Measurements from ENCODE around the gene CD34.

Gene CD34

DNA sequence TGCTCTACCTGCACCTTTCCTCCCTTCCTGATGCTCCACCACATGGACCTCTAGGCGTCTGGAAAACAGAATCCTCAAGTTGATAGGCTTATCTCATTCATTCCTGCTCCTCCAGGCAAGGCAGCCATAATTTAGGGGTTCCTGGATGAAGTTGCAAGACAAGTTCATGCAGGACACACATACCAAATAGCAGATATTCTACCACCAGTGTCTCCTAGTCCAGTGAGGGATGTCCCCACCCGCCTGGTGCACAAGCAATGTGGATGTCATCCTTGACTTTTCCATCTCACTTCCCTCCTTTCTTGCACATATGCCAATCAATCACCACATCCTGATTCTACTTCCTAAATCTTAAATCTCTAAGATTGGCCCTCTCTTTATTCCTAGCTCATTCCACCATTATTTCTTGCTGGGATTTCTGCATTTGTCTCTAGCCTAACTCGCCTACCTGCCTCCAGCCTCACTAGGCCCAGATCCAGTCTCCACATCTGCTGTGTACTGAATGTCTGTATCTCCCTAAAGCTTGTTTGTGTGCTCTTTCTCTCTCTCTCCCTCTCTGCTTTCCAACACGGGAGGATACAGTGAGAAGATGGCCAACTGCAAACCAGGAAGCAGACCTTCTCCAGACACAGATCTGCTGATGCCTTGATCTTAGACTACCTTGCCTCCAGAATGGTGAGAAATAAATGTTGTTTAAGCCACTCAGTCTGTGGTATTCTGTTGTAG, 40.5 kb downstream of the CD34 start:
- no peak for TF ChIP-seq Cebpa-rat (IDR thresholded peaks at IDR 0.05)
- Histone ChIP-seq H3K9ac (no peak overlapping the region), H4K20me1 (peaks cover 8% of the 10 kb centered on the region; the same call in 1 of the 2 replicates), H3K4me1 (peaks cover 71% of the 10 kb centered on the region), H3K9me3 (no peaks in the 10 kb centered on the region), H3K4me2 (no peak overlapping the region), H3K27me3 (no peaks in the 10 kb centered on the region), H3K36me3 (no peaks in the 10 kb centered on the region), H3K27ac (no peak overlapping the region), H3K4me3 (no peak overlapping the region)

DNA sequence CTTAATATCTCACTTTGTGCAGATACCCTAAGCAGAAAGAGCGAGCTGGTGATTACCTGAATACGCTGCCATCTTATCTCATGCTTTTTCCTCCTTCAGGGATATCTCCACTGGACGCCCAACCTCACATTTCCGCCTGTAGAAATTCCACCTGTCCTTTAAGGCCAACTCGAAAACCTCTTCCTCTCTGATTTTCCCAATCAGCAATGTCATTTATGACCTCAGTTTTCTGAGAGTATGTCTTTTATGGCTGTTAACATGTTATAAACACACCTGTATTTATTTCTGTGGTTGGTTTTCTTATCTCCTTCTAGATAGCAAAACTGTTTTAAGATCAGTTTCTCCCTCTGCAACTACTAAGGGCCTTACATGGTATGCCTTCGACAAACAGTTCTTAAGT, 41.1 kb downstream of the CD34 start:
- Histone ChIP-seq H3K27ac (no peak overlapping the region), H3K9me3 (no peaks in the 10 kb centered on the region), H3K27me3 (no peaks in the 10 kb centered on the region), H3K36me3 (no peaks in the 10 kb centered on the region), H3K4me2 (peak overlapping the region; percentile 97; the same call in 1 of the 2 replicates), H3K4me3 (no peak overlapping the region), H3K9ac (no peak overlapping the region), H3K4me1 (peaks cover 71% of the 10 kb centered on the region), H4K20me1 (peaks cover 8% of the 10 kb centered on the region; the same call in 1 of the 2 replicates)
- no peak for TF ChIP-seq Cebpa-rat (IDR thresholded peaks at IDR 0.05)

DNA sequence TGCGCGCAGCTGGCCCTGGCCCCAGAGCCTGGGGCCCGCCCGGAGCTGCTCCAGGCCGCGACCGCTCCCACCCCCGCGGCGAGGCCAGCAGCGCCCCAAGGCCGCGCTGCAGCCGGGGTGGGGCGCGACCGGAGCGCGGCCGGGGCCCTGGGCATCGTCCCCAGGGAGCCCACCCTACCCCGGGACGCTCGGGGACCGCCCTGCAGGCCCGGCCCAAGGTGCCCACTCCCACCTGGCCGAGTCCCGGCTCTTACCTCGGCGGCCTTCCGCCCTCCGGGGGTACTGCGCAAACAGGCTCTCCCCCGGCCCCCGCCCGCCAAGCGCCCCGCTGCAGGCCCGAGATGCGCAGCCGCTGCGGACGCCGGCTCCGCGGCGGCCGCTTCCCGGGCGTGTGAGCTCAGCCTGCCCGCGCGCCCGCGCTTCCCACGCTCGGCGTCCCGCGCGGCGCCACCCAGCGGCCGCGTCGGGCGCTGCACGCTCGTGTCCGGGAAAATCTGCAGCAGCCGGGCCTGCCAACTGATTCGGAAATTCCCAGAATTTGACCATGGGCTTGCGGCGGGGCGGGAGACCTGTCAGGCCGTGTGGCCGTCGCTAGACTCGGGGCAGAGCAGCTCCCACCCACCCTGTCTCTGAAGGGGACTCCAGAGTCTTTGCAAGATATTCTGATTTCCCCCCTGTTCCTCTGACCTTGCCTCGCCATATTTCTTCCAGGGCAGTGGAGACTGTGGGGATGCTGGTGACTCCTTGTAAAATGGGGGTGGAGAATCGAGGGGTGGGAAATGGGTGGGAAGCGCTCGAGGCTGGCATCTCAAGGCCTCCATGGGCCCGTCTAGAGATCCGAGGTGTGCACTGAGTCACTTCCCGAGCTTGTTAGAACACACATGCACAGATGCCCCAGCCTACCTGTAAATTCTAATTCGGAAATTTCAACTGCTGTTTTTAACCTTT, 41.9 kb downstream of the CD34 start:
- Histone ChIP-seq H3K9ac (peak overlapping the region; percentile 87), H3K36me3 (no peaks in the 10 kb centered on the region), H3K27ac (peak overlapping the region; percentile 80)

DNA sequence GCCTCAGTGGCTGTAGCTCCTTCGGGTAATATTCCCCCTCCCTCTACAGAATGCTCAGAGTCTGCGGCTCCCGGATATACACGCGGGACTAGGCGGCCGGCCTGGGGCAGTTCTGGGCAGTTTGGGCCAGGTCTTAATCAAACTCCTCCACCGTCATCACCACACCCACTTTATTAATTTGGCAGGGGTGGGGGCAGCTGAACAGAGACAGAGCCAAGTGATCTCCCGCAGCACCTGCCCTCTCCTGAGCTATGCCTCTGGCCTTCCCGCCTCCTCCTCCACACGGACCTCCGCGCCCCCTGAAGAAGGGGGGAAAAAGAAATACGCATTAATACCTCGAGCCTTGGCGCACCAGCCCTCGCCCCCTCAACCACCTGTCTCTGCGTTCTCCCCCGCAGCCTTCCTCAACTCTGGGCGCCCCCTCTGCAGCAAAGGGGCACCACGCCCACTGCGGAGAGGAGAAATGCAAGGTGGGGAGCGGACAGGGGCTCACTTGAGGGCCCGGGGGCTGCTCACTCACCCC, 42.6 kb downstream of the CD34 start:
- peak overlapping the region; percentile 97 for H3K4me2 ChIP-seq
- peaks cover 71% of the 10 kb centered on the region for H3K4me1 ChIP-seq
- H3K9ac ChIP-seq: peak overlapping the region; percentile 87
- no peaks in the 10 kb centered on the region for H3K36me3 ChIP-seq
- TF ChIP-seq Cebpa-rat (IDR thresholded peaks at IDR 0.05): no peak
- H3K27me3 ChIP-seq: no peaks in the 10 kb centered on the region
- H4K20me1 ChIP-seq: peaks cover 8% of the 10 kb centered on the region; the same call in 1 of the 2 replicates
- no peaks in the 10 kb centered on the region for H3K9me3 ChIP-seq
- H3K4me3 ChIP-seq: peak overlapping the region; percentile 93
- H3K27ac ChIP-seq: peak overlapping the region; percentile 80

More for the DNA sequence above, 41.9 kb downstream of the CD34 start:
- H3K27me3 ChIP-seq: no peaks in the 10 kb centered on the region
- peak overlapping the region; percentile 93 for H3K4me3 ChIP-seq
- peaks cover 71% of the 10 kb centered on the region for H3K4me1 ChIP-seq
- TF ChIP-seq Cebpa-rat (IDR thresholded peaks at IDR 0.05): no peak
- peak overlapping the region; percentile 97 for H3K4me2 ChIP-seq
- H3K9me3 ChIP-seq: no peaks in the 10 kb centered on the region
- peaks cover 8% of the 10 kb centered on the region; the same call in 1 of the 2 replicates for H4K20me1 ChIP-seq

DNA sequence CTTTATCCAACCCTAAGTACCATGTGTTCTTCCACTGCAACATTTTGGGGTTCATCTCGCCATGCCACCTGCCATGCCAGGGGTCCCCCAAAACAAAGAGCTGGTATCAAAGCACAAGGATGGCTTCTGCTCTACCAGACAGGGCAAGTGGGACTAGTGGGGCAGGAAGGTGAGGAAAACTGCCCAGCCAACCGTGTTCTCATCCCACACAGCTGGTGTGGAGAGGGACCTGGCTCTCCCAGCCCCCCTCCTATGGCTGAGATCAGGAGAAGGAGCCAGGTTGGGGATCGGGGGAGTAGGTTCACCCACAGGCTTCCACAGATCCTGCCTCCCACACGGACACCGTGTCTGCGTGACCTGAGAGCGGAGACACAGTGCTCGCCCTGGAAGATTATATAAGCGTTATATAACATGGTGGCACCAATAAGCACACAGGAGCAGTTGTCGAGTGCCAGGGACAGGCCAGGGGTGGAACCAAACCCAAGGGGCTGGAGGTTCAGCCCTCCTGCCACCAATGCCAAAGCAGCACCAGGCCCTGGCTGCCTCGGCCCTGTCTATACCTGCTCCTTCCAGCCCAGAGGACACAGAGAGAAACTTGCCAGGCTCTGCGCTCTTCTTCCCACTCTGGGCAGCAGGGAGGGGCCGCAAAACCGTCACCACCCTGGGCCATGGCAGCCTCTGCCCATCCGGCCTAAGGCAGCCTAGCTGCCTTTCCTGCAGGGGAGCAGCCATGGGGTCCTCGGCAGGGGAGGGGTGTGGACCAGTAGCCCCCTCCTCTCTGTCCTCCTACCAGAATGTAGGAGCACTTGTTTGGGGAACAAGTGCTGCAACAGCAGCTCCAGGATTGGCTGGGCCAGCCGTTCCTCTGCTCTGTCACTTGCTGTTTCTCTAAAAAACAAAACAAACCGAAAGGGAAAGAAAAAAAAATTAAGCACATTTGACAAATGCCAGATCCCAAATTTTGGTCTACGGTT, 43.5 kb downstream of the CD34 start:
- H3K4me2 ChIP-seq: peak overlapping the region; percentile 97
- no peak overlapping the region for H3K27ac ChIP-seq
- peaks cover 8% of the 10 kb centered on the region; the same call in 1 of the 2 replicates for H4K20me1 ChIP-seq
- TF ChIP-seq Cebpa-rat (IDR thresholded peaks at IDR 0.05): no peak
- no peaks in the 10 kb centered on the region for H3K9me3 ChIP-seq
- H3K4me3 ChIP-seq: peak overlapping the region; percentile 93
- peaks cover 71% of the 10 kb centered on the region for H3K4me1 ChIP-seq
- H3K27me3 ChIP-seq: no peaks in the 10 kb centered on the region
- H3K9ac ChIP-seq: peak overlapping the region; percentile 87
- no peaks in the 10 kb centered on the region for H3K36me3 ChIP-seq

DNA sequence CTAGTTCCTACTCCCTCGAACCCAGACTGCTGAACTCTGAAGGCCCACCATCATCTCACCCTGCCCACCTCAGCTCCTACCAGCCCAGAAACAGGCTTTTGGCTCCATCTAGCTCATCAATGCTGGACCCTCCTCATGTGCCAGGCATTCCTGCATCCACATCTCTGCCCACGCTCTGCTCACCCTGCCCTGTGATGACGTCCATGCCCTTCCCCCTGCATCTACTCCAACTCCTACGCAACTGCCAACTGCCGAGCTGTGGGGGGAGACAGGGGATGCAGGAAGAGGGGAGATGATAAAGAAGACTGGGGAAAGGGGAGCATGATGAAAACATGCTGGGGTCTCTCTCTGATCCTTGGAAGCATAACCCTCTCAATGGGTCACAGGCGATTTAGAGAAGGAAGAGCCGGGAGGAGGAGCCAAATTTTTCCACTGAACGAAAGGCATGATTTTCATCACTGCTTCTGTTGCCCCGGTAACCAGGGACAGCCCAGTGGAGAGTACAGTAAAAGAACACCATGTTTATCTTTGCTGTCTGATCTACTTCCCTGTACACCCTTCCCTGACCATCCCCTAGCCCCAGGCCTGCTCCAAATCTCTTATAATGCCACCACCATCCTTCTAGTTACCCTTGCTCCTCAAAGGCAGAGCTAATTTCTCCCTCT, 44.3 kb downstream of the CD34 start:
- Histone ChIP-seq H3K9me3 (no peaks in the 10 kb centered on the region), H3K4me3 (peak overlapping the region; percentile 93; the same call in 1 of the 2 replicates), H3K27me3 (no peaks in the 10 kb centered on the region), H3K4me2 (peak overlapping the region; percentile 97), H4K20me1 (peaks cover 8% of the 10 kb centered on the region; the same call in 1 of the 2 replicates), H3K27ac (no peak overlapping the region), H3K4me1 (peaks cover 76% of the 10 kb centered on the region), H3K9ac (0 out of 2 replicates have a peak overlapping the region, but pooled peaks have one; percentile 9), H3K36me3 (no peaks in the 10 kb centered on the region)
- TF ChIP-seq Cebpa-rat (IDR thresholded peaks at IDR 0.05): no peak

DNA sequence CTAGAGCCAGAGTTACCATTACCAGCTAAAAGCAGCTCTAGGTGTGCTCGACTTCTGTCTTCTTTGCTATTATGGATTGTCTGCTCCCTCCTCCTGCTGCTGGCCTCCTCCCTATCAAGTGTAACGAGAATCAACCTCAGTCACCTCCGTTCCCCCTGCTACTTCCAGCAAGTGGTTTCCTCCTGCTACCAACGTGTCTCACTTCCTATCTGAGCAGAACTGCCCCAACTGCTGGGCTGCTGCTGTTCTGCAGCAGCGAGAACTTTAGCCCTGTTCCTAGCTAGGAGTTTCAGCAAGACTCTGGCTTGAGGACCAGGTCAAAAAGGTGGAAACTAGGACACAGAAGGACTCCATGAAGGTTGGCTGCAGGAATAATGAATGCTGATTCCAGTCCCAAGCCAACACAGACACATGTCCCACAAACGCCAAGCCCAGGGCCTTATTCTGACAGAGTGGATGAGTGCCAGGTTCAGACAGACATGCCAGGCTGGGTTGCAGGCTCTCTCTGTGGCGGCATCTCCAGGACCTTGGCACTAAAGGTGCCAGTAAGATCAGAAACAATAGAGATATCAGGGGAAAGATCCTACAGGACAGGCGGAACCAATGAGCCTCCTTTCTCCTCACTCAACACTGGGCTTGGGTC, 46.9 kb downstream of the CD34 start:
- peaks cover 9% of the 10 kb centered on the region; the same call in 1 of the 2 replicates for H3K36me3 ChIP-seq
- H3K4me1 ChIP-seq: peaks cover 75% of the 10 kb centered on the region
- no peaks in the 10 kb centered on the region for H3K27me3 ChIP-seq
- peak overlapping the region; percentile 67 for H3K27ac ChIP-seq
- H3K9me3 ChIP-seq: no peaks in the 10 kb centered on the region
- H3K9ac ChIP-seq: peak overlapping the region; percentile 57
- TF ChIP-seq Cebpa-rat (IDR thresholded peaks at IDR 0.05): no peak
- H3K4me3 ChIP-seq: no peak overlapping the region
- H3K4me2 ChIP-seq: peak overlapping the region; percentile 86
- peaks cover 8% of the 10 kb centered on the region; the same call in 1 of the 2 replicates for H4K20me1 ChIP-seq

DNA sequence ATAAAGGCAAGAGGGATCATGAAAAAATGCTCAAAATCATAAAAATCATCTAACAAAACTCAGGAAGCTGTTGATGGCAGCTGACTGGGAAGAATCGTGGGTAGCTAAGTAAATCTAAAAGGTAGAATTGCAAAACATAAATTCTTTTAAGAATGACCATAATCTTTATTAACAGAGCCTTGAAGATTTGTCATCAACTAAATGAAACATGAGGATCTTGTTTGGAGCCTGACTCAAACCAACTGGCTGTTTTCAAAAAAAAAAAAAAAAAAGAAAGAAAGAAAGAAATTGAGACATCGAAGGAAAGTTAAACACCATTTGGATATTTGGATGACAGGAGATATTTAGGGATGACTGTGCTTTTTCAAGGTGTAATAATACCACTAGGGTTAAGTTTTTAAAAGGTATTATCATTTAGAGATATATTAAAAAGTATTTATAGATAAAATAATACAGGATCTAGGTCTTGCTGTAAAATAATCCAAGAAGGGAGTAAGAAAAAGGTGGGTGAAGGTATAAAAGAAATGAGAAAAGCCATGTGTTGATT, 48.6 kb downstream of the CD34 start:
- Histone ChIP-seq H3K9ac (peak overlapping the region; percentile 38; the same call in 1 of the 2 replicates), H3K27me3 (no peaks in the 10 kb centered on the region), H3K4me2 (peak overlapping the region; percentile 74), H4K20me1 (peaks cover 3% of the 10 kb centered on the region; the same call in 1 of the 2 replicates), H3K9me3 (no peaks in the 10 kb centered on the region), H3K4me3 (no peak overlapping the region), H3K4me1 (peaks cover 68% of the 10 kb centered on the region), H3K36me3 (peaks cover 9% of the 10 kb centered on the region; the same call in 1 of the 2 replicates), H3K27ac (peak overlapping the region; percentile 66)
- no peak for TF ChIP-seq Cebpa-rat (IDR thresholded peaks at IDR 0.05)
